Measurements from ENCODE around the gene TMTC1. TPM values are rescaled to one million over a fixed set of nuclear protein-coding genes. Genes with fewer than 3 reads are reported as not detected.
"Not testable (repeated sequence)": the region's sequence is repeated elsewhere in the genome, so short reads cannot be mapped to it uniquely, and the experiment has no call there.

The TMTC1 gene
- total RNA-seq (not detected), polyA plus RNA-seq (not detected), total RNA-seq (0 to 0.34 (median 0) reads per million in 6 experiments)

GRCh38 chr12:29783773-29784666, at the start of gene TMTC1:
TSS of gene TMTC1 (minus strand) at chr12:29783942. CDS start at chr12:29783751, 191 bp downstream.
- Mint-ChIP-seq H3K36me3 (peaks cover 0 to 8% (median 0%) of the 10 kb centered on the region in 3 donors), H3K27me3 (peaks cover 19 to 40% (median 36%) of the 10 kb centered on the region in 5 donors), H3K27ac (no peak within 1 kb of the TSS), H3K4me3 (peak within 1 kb of the TSS in 8 of 10 donors; percentile 16 to 58 (median 37)), H3K9me3 (peaks cover 0 to 21% (median 4%) of the 10 kb centered on the region in 9 donors), H3K4me1 (peaks cover 0 to 6% (median 2%) of the 10 kb centered on the region in 4 donors)
- POLR2A ChIA-PET, result no interaction called here
- DNase-seq (no peak), ATAC-seq (no peak)

GRCh38 chr12:29831173-29831572, 47.4 kb upstream of the TMTC1 start:
- POLR2A ChIA-PET, result no interaction called here
- Mint-ChIP-seq H3K36me3 (peaks cover 0 to 6% (median 0%) of the 10 kb centered on the region in 3 donors), H3K4me3 (no peak overlapping the region), H3K4me1 (no peaks in the 10 kb centered on the region), H3K27me3 (no peaks in the 10 kb centered on the region), H3K9me3 (peaks cover 12 to 56% (median 24%) of the 10 kb centered on the region in 9 donors), H3K27ac (no peak overlapping the region)
- no peak for DNase-seq
- no peak for ATAC-seq

- Mint-ChIP-seq H3K4me3 (no peak overlapping the region), H3K27me3 (no peaks in the 10 kb centered on the region), H3K27ac (no peak overlapping the region), H3K9me3 (peaks cover 11 to 50% (median 18%) of the 10 kb centered on the region in 9 donors), H3K4me1 (no peaks in the 10 kb centered on the region), H3K36me3 (peaks cover 0 to 6% (median 0%) of the 10 kb centered on the region in 3 donors)
- ATAC-seq (no peak), DNase-seq (no peak)
- POLR2A ChIA-PET, result no interaction called here
Observed at GRCh38 chr12:29830391-29830790, 46.6 kb upstream of the TMTC1 start.

- ATAC-seq, result no peak
- Mint-ChIP-seq H3K36me3 (no peaks in the 10 kb centered on the region), H3K9me3 (peaks cover 0 to 14% (median 1%) of the 10 kb centered on the region in 9 donors), H3K4me3 (no peak overlapping the region), H3K27ac (no peak overlapping the region), H3K27me3 (no peaks in the 10 kb centered on the region), H3K4me1 (no peaks in the 10 kb centered on the region)
- DNase-seq, result no peak
- POLR2A ChIA-PET, result no interaction called here
Observed at GRCh38 chr12:29818916-29819623, 35.3 kb upstream of the TMTC1 start.

- Mint-ChIP-seq H3K27me3 (no peaks in the 10 kb centered on the region), H3K27ac (no peak overlapping the region), H3K4me3 (no peak overlapping the region), H3K36me3 (no peaks in the 10 kb centered on the region), H3K9me3 (peaks cover 0 to 8% (median 2%) of the 10 kb centered on the region in 9 donors), H3K4me1 (no peaks in the 10 kb centered on the region)
- POLR2A ChIA-PET, result no interaction called here
- ATAC-seq (no peak), DNase-seq (no peak)
Observed at GRCh38 chr12:29816874-29817725, 33.4 kb upstream of the TMTC1 start.

GRCh38 chr12:29809616-29810361, 26.0 kb upstream of the TMTC1 start:
- H3K36me3 Mint-ChIP-seq, H3K27ac Mint-ChIP-seq, DNase-seq, H3K4me1 Mint-ChIP-seq, POLR2A ChIA-PET, ATAC-seq, H3K27me3 Mint-ChIP-seq, H3K9me3 Mint-ChIP-seq, H3K4me3 Mint-ChIP-seq: not testable (repeated sequence)

- no peak for ATAC-seq
- H3K27ac Mint-ChIP-seq, result no peak overlapping the region
- no peak for DNase-seq
- H3K4me1 Mint-ChIP-seq, result no peaks in the 10 kb centered on the region
- no peak overlapping the region for H3K4me3 Mint-ChIP-seq
- peaks cover 0 to 7% (median 5%) of the 10 kb centered on the region in 9 donors for H3K9me3 Mint-ChIP-seq
- no peaks in the 10 kb centered on the region for H3K27me3 Mint-ChIP-seq
- H3K36me3 Mint-ChIP-seq, result no peaks in the 10 kb centered on the region
- POLR2A ChIA-PET, result no interaction called here
Observed at GRCh38 chr12:29807129-29807528, 23.4 kb upstream of the TMTC1 start.

- POLR2A ChIA-PET, result interaction anchor here (0.7 to 0.8 kb wide), 2 partner anchors 24 to 980 kb away, joined by 3 to 5 read pairs; no protein-coding TSS in a partner anchor
Observed at GRCh38 chr12:29804019-29804418, 20.3 kb upstream of the TMTC1 start.

GRCh38 chr12:29799591-29799990, 15.8 kb upstream of the TMTC1 start:
- Mint-ChIP-seq H3K9me3 (peaks cover 0 to 15% (median 3%) of the 10 kb centered on the region in 9 donors), H3K4me3 (no peak overlapping the region), H3K27me3 (peaks cover 0 to 17% (median 3%) of the 10 kb centered on the region in 5 donors), H3K4me1 (no peaks in the 10 kb centered on the region), H3K27ac (no peak overlapping the region), H3K36me3 (no peaks in the 10 kb centered on the region)
- no peak for DNase-seq
- no peak for ATAC-seq
- POLR2A ChIA-PET, result no interaction called here

More at GRCh38 chr12:29804019-29804418, 20.3 kb upstream of the TMTC1 start:
- no peak overlapping the region for H3K27ac Mint-ChIP-seq
- H3K27me3 Mint-ChIP-seq, result no peaks in the 10 kb centered on the region
- ATAC-seq (no peak), DNase-seq (no peak)
- H3K36me3 Mint-ChIP-seq, result no peaks in the 10 kb centered on the region
- H3K9me3 Mint-ChIP-seq, result peaks cover 0 to 12% (median 4%) of the 10 kb centered on the region in 9 donors
- no peak overlapping the region for H3K4me3 Mint-ChIP-seq
- no peaks in the 10 kb centered on the region for H3K4me1 Mint-ChIP-seq

- ATAC-seq (no peak), DNase-seq (no peak)
- H3K9me3 Mint-ChIP-seq, result peaks cover 0 to 18% (median 2%) of the 10 kb centered on the region in 9 donors
- peaks cover 0 to 17% (median 3%) of the 10 kb centered on the region in 5 donors for H3K27me3 Mint-ChIP-seq
- no peak overlapping the region for H3K4me3 Mint-ChIP-seq
- no peaks in the 10 kb centered on the region for H3K36me3 Mint-ChIP-seq
- POLR2A ChIA-PET, result no interaction called here
- no peak overlapping the region for H3K27ac Mint-ChIP-seq
- no peaks in the 10 kb centered on the region for H3K4me1 Mint-ChIP-seq
Observed at GRCh38 chr12:29797565-29798355, 14.0 kb upstream of the TMTC1 start.

GRCh38 chr12:29796823-29797263, 13.1 kb upstream of the TMTC1 start:
- POLR2A ChIA-PET, result no interaction called here
- ATAC-seq (no peak), DNase-seq (no peak)
- H3K9me3 Mint-ChIP-seq, result peaks cover 0 to 18% (median 2%) of the 10 kb centered on the region in 9 donors
- H3K36me3 Mint-ChIP-seq, result no peaks in the 10 kb centered on the region
- peaks cover 0 to 17% (median 3%) of the 10 kb centered on the region in 5 donors for H3K27me3 Mint-ChIP-seq
- no peaks in the 10 kb centered on the region for H3K4me1 Mint-ChIP-seq
- no peak overlapping the region for H3K27ac Mint-ChIP-seq
- no peak overlapping the region for H3K4me3 Mint-ChIP-seq
